NCI-H1436 (cell line): Measurements from ENCODE around the gene RAD9A.

ENCODE experiments used
- DNase-seq: peaks from one replicate; lab custom pipeline; 2025; lab: John Stamatoyannopoulos, UW

RAD9A gene

DNA sequence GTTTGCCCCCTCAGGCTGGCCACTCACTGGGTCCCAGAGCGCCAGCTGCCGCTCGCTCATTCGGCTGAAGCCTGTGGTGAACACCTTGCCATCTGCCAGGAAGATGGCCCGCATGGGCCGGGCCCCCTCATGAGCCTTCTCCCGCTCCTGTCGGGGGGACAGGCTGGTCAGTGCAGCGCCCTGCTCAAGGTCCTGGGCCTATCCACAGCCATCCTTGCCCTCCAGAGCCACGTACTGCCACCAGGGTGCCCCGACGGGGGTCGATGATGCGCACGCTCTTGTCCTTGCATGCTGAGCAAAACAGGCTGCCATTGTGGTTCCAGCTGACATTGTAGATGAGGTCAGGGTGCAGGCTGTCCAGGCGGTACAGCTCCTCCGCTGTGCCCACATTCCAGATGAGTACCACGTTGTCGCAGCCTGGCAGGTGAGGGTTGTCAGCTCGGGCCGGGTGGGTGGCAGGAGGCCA, 49.3 kb downstream of the RAD9A start:
- DNase-seq: no peak

DNA sequence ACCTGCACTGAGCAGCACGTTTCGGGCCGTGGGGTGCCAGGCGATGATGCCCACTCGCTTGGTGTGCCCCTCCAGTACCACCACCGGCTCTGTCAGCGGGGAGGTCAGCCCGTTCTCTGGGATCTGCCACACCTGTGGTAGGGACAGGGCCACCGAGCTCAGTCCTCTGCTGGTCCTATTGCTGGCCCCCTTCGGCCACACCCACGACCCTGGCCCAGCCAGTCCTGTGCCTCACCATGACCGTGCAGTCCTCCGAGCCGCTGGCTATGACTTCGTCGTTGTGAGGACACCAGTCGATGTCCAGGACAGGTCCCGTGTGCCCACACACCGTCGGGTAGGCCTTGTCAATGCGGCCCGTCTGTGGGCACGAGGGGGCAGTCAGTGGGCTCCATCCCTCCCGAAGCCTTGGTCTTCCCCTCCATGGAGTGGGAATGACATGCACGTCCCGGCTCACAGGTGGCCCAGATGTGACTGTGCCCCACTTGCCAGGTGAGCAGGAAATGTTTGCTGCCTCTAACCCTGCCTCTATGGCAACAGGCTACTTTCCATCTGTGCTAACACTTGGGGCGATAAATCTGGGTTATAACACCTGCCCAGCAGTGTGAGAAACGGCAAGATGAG, 50.1 kb downstream of the RAD9A start:
- no peak for DNase-seq

DNA sequence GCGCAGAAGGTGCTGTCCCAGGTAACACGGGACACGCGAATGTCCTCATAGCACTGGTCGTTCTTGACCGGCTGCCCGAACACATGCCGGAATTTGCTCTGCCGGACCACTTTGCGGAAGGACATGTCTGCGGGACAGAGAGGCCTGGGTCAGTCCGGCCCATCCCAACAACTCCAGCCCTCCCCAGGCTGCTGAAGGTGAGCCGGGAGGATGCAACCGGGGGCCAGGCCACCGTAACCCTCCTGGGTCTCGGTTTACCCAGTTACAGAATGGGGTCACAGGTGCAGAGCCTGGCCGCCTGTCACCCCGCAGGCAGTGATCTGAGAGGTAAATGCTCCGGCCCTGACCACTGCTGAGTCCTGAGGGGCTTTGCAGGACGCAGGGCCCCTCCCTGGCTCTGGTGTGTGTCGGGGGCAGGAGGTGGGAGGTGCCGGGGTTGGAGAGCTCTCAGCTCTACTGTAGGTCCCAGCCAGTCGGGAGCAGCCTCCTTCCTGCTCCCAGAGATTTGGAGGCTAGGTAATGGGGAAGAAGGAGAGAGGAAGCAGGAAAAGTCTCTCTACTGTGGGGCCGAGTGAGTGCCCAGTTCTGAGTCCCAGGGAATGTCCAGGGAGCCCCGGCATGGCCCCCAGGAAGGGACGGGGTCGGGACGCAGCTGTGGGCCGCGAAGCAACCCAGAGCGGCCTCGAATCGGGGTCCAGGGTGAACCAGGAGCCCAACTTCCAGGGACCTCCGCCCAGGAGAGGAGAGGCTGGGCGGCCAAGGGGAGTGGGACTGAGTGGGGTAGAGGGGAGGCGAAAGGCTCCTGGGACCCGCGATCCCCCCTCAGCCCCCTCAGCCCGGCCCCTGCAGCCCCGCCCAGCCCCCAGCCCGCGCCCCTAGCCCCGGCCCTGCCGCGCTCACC, 51.0 kb downstream of the RAD9A start:
- DNase-seq: no peak

DNA sequence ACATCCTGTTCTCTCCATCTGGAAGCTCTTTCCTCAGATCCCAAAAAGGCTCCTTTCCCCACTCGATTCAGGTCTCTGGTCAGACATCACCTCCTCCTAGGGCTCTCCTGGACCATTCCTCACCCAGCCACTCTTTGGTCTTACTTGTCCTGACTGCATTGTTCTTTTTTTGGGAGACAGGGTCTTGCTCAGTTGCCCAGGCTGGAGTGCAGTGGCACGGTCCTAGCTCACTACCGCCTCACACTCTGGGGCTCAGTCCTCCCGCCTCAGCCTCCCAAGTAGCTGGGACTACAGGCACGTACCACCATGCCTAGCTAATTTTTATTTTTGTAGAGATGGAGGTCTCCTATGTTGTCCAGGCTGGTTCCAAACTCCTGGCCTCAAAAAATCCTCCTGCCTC, 53.7 kb downstream of the RAD9A start:
- no peak for DNase-seq
